Stimulated activated CD8-positive, alpha-beta memory T cell treated with anti-CD3 and anti-CD28 coated beads, Interleukin-2, amount 100 ng/mL, for 1 hour (primary cell): ENCODE results near the gene ARL4A.

ENCODE experiments used
- DNase-seq, 2 donors: peaks; one replicate each; pipeline ENCODE4 v3.0.0-alpha.2; 2020; ENCODE audit warnings: low read depth in 2 of 2

ARL4A gene

DNA sequence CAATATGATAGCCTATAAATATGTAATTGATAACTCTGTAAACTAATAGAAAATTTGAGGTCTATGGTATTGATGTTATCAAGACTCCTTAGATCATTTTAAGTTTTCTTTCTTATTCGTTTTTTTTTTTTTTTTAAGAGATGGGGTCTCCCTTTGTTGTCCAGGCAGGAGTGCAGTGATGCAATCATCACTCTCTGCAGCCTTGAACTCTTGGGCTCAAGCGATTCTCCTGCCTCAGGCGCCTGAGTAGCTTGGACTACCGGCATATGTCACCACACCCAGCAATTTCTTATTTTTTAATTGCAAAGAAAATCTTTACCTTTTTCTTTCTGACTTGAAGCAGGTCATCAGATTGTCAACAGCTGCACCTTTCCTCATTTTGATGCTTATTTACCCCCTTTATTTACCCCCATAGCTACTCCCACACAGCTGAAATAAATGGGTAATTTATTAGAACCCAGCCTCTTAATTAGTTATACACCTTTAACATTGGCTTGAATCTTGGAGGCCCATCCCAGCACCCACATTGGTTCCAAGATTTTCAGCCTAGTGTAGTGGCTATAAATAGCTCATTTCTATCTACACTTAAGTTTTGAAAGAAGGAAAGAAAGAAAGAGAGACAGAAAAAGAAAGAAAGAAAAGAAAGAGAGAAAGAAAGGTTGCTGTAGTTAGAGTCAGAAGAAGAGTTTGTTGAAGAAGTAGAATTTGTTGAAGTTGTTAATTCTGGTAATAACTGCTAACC is 38.3 kb downstream of the ARL4A start:
- no peak for DNase-seq

DNA sequence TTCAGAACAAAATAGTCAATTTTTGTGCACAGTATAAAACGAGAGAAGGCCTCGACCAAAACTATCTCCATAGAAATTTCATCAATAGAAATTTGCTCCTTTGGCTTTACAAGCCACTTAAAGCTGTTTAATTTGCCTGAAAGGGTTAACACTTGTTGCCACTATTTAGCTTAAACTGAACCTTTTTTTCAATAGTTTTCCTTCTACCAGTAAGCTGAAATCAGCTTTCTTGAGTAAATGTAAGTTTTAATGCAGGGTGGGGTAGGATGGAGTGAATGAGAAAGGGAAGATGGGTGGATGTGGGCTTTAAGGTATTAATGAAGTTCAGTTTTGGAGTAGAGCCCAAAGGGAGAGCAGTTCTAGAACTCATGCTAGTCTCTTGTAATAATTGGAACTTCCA is 39.5 kb downstream of the ARL4A start:
- no peak for DNase-seq

DNA sequence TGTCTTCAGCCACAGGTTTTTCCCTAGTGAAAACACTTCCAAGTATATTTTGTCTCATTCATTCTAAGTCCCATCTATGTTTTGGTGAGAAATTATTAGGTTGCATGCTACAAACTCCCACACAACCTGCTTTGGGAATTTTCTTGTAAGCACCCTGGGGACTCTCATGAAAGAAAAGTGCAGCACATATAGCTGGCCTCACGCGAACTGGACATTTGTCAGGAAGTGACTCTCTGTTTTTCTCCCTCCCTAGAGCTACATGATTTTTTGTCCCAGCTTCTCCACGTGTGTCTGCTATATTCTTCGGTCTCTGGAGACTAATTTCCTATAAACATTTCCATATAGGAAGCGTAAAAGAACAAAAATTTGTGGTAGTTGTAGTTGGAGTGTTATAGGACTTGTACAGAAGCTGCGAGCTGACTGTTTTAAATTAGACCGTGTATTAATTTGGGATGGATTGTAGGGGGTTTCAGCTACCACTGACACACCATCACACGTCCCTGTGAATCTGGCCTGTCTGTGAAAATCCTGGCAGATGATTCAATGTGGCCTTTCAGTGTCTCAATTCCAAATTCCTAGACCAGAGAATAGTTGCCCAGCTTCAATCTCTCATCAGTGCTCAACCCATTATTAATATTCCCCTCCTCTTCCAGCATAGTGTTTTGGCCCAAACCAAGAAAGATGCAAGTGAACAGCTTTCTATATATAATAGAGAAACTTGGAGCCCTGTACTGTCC is 40.2 kb downstream of the ARL4A start:
- DNase-seq, result no peak

DNA sequence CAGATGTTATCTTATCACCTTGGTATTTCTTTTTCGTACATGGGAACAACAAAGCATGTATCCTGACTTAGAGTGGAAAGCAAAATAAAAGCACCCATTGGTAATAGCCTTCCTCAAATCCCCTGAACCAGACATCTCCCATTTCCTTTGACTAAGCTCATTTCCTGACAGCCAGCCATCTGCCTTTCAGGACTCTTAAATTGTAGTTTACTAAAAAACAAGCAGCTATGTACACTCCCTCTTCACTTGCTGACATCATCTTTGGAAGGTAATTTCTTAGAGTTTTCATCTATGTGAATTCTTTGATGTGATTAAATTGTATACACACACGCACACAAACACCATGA is 40.7 kb downstream of the ARL4A start:
- DNase-seq, result no peak

DNA sequence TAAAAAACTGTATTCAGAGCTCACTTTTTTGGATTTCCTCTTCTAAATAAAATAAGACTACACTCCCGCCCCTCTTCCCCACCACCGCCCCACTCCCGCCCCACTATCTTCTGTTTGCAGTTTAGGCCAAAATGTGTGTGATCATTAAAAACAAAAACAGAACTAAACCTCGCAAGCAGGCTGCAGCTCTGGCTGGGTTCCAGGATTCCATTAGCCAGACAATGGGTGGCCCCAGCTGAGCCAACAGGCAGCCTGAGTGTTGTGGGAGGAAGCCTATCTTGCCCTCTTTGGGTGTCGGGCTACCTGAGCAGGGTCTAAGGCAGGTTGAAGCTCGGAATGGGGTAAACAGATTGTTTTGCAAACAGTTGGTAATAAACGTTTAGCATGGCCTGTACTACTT is 41.7 kb downstream of the ARL4A start:
- no peak for DNase-seq

DNA sequence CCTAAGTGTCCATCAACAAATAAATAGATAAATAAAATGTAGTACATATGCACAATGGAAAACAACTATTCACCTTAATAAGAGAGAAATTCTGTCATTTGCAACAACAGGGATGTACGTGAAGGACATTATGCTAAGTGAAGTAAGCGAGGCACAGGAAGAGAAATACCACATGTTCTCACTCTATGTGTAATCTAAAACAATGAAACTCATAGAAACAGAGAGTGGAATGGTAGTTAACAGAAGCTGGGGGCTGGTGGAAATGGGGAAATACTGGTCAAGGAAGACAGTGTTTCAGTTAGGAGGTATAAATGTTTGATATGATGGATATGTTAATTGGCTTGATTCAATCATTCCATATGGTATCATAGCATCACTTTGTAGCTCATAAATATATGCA is 43.1 kb downstream of the ARL4A start:
- DNase-seq, result no peak

DNA sequence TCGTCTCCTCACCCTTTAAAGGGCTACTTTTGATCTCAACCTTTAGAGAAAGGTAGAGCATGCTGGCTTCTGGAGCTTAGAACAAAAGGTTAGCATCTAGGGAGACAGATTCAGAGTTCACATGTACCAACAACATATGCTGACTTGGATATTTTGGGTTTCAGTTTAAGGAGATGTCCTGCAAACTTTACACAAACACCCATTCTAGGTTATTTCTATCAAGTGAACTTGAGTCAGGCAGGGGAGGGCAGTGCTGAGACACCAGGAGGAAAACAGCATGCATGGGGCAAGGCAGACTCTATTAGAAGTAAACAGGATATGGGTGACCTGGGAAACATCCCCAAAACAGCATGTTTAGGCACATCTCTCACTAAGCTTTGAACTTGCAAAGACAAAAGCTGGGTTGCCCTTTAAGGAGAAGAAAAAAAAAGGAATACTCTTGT is 43.8 kb downstream of the ARL4A start:
- no peak for DNase-seq

DNA sequence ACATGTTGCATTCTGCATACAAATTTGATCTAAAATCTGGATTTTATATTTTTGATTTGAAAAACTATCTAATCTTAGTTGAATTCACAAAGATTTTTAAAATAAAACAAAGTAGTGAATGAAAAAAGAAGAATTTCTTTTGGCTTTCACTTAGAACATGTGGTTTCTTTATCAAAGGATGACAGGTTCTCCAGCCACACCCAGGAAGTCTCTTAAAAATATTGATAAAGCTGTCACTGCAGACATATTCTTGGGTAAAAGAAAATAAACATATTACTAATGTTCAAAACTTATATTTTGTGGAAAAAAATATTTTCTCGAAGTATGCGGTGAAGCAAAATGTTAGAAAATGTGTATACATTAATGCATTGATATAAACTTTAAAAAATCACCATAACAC is 44.3 kb downstream of the ARL4A start:
- DNase-seq, result no peak

DNA sequence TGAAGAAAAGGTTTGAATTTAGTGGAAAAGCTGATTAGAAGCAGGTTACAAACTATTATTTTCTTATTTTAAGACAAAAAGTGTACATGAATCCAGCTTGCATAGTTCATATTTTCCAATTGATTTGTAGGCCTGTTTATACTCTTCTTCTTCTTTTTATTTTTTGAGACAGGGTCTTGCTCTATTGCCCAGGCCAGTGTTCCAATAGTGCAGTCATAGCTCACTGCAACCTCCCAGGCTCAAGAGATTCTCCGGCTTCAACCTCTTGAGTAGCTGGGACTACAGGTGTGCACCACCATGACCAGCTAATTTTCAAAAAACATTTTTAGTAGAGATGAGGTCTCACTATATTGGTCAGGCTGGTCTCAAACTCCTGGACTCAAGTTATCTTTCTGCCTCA is 45.0 kb downstream of the ARL4A start:
- DNase-seq, result no peak

DNA sequence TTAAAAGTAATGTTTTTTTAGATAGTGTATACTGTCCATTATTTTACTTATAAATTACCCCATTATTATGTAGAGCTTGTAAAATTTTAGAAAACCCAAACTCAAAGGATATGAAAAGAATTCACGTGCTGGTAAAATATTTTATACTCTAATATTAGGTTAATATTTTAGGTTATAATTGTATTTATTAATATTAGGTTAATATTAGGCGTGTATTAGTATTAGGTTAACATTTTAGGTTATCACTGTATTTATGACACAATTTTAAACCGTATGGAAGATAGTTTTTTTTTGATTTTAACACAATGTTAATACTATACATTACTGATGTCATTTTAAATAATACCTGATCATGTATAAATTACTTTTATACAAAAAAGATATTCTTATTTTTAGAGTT is 48.5 kb downstream of the ARL4A start:
- no peak for DNase-seq

DNA sequence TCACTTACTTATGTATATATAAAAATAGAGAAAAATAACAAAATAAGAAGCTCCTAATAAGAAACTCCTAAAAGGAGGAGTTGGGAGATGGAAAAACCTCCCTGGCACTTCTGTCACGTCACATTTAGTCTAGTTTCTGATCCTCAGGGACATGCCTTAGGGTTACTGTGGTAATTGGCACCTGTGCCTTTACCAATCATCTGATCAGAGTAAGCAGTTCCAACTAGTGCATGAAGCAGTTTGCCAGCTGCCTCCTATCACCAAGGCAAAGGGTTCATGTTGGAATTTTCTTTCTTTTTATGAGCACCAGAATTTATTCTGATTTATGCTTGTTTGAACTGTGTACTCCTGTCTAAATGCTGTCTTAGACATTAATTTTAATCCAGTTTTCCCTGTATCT is 49.9 kb downstream of the ARL4A start:
- no peak for DNase-seq

DNA sequence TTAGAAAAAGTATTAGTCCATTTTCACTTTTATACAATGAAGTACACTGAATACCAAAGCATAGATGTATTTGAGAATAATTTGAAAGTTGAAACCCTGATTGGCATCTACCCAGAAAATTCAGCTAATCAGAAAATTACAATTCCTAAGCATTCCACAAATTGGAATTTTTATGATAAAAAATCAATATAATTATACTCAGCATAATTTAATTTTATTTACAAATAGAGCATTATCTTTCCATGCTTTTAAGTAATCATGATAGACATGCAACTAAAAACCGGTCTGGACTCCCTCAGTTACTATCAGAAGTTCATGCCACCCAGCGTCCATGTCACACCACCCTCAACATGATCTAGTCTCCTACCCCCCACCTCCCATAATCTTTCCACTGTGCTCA is 50.4 kb downstream of the ARL4A start:
- no peak for DNase-seq

DNA sequence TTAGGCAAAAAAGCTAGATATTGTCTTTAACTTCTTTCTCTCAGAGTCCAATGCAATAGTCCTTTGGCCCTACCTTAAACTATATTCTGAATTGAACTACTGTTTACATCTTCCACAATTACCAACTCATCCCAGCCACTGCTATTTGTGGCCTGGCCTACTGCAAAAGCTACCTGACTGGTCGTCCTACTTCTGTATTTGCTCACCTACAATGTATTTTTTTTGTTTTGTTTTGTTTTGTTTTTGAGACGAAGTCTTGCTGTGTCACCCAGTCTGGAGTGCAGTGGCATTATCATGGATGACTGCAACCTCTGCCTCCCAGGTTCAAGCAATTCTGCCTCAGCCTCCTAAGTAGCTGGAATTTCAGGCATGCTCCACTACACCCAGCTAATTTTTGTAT is 51.2 kb downstream of the ARL4A start:
- no peak for DNase-seq
